ENCODE measurements around the gene NR5A1. TPM values are rescaled to one million over a fixed set of nuclear protein-coding genes. Genes with fewer than 3 reads are reported as not detected.
A peak's percentile ranks its signal among the peaks of the same experiment; 100 is the strongest.

NR5A1 gene
- total RNA-seq, 4 donors from 2014 or later: 0.15 to 0.51 TPM; not detected in 2

- H3K4me3 ChIP-seq (ENCODE audit: low read depth, poor library complexity, severe bottlenecking): peak overlapping the region; percentile 3
- intact Hi-C loops (cut with DNase I; ENCODE audit: low total_unique reads): no loop called here
- DNase-seq (ENCODE audit: low spot score in 2 of 2): no peak
- WGBS, 2 donors: 90 to 91% methylated on average over 22 to 31 of the region's 40 CpGs
- TF ChIP-seq POLR2A (IDR thresholded peaks at IDR 0.05): no peak
- TF ChIP-seq CTCF (IDR thresholded peaks at IDR 0.05): no peak
Observed at GRCh38 chr9:124500028-124500795, 7.0 kb downstream of the NR5A1 start.

- intact Hi-C loops (cut with DNase I; ENCODE audit: low total_unique reads): no loop called here
- no peak for DNase-seq (ENCODE audit: low spot score in 2 of 2)
- H3K4me3 ChIP-seq (ENCODE audit: low read depth, poor library complexity, severe bottlenecking): no peak overlapping the region
- TF ChIP-seq POLR2A (IDR thresholded peaks at IDR 0.05): no peak
- TF ChIP-seq CTCF (IDR thresholded peaks at IDR 0.05): no peak
- WGBS, 2 donors: 68 to 86% methylated on average over 3 of the region's 3 CpGs
Observed at GRCh38 chr9:124499216-124499615, 8.0 kb downstream of the NR5A1 start.

GRCh38 chr9:124498499-124499146 is 8.6 kb downstream of the NR5A1 start:
- intact Hi-C loops (cut with DNase I; ENCODE audit: low total_unique reads): no loop called here
- TF ChIP-seq POLR2A (IDR thresholded peaks at IDR 0.05) (no peak), CTCF (IDR thresholded peaks at IDR 0.05) (no peak)
- no peak for DNase-seq (ENCODE audit: low spot score in 2 of 2)
- 70 to 75% methylated on average over 15 of the region's 15 CpGs for WGBS, 2 donors
- H3K4me3 ChIP-seq (ENCODE audit: low read depth, poor library complexity, severe bottlenecking): no peak overlapping the region

- WGBS, 2 donors: 72 to 76% methylated on average over 6 of the region's 6 CpGs
- no peak for TF ChIP-seq POLR2A (IDR thresholded peaks at IDR 0.05)
- H3K4me3 ChIP-seq (ENCODE audit: low read depth, poor library complexity, severe bottlenecking): no peak overlapping the region
- DNase-seq (ENCODE audit: low spot score in 2 of 2): no peak
- intact Hi-C loops (cut with DNase I; ENCODE audit: low total_unique reads): no loop called here
Observed at GRCh38 chr9:124498040-124498439, 9.2 kb downstream of the NR5A1 start.

GRCh38 chr9:124497441-124497840 is 9.8 kb downstream of the NR5A1 start:
- intact Hi-C loops (cut with DNase I; ENCODE audit: low total_unique reads): no loop called here
- WGBS, 2 donors: 85 to 90% methylated on average over 8 of the region's 8 CpGs
- TF ChIP-seq CTCF (IDR thresholded peaks at IDR 0.05) (no peak), POLR2A (IDR thresholded peaks at IDR 0.05) (no peak)
- no peak for DNase-seq (ENCODE audit: low spot score in 2 of 2)
- no peak overlapping the region for H3K4me3 ChIP-seq (ENCODE audit: low read depth, poor library complexity, severe bottlenecking)

- intact Hi-C loops (cut with DNase I; ENCODE audit: low total_unique reads): no loop called here
- H3K4me3 ChIP-seq (ENCODE audit: low read depth, poor library complexity, severe bottlenecking): no peak overlapping the region
- TF ChIP-seq POLR2A (IDR thresholded peaks at IDR 0.05): no peak
- no peak for TF ChIP-seq CTCF (IDR thresholded peaks at IDR 0.05)
- no peak for DNase-seq (ENCODE audit: low spot score in 2 of 2)
- 70 to 71% methylated on average over 8 to 15 of the region's 15 CpGs for WGBS, 2 donors
Observed at GRCh38 chr9:124496463-124496862, 10.7 kb downstream of the NR5A1 start.
